Brain microvascular endothelial cell (primary cell): Measurements from ENCODE around the gene DIPK2B.

ENCODE experiments used
- DNase-seq: peaks from one replicate; pipeline ENCODE4 v3.0.0-alpha.2; 2020
- H3K27ac ChIP-seq: fragments of 250-450 bp; sonication (Bioruptor Pico); 2 replicates; pipeline ENCODE4 v1.5.1; 2020; ENCODE audit warnings: mild to moderate bottlenecking, moderate library complexity
- H3K27me3 ChIP-seq: fragments of 250-450 bp; sonication (Bioruptor Pico); replicated peaks from 2 replicates; pipeline ENCODE4 v1.5.1; 2020; ENCODE audit warnings: mild to moderate bottlenecking
- H3K36me3 ChIP-seq: fragments of 250-450 bp; sonication (Bioruptor Pico); replicated peaks from 2 replicates; pipeline ENCODE4 v1.5.1; 2020; ENCODE audit warnings: mild to moderate bottlenecking
- H3K4me3 ChIP-seq: 2 replicates; pipeline ENCODE4 v1.5.1; 2011; ENCODE audit warnings: low read depth, mild to moderate bottlenecking, control low read depth, low read length, moderate library complexity
- in situ Hi-C: cut with HindIII; loops from 2 replicates; pipeline ENCODE4 v1.10.0; 2017; ENCODE audit warnings: low sequenced_read_pairs, low pct_ligation_motif_present
- TF ChIP-seq, protein P1 (sequence below): IDR thresholded peaks from 2 replicates; pipeline ENCODE4 v1.5.1; 2011; ENCODE audit warnings: low read depth, mild to moderate bottlenecking, moderate library complexity, low read length, control low read depth, inconsistent platforms; ENCODE audit errors: missing control alignments

Gene DIPK2B

GRCh38 chrX:45230410-45230809, 29.7 kb upstream of the DIPK2B start:
- no peak for DNase-seq
- Histone ChIP-seq H3K36me3 (no peaks in the 10 kb centered on the region), H3K4me3 (no peak overlapping the region), H3K27ac (no peak overlapping the region), H3K27me3 (no peaks in the 10 kb centered on the region)
- in situ Hi-C loops, result no loop called here
- TF ChIP-seq, protein P1, sequence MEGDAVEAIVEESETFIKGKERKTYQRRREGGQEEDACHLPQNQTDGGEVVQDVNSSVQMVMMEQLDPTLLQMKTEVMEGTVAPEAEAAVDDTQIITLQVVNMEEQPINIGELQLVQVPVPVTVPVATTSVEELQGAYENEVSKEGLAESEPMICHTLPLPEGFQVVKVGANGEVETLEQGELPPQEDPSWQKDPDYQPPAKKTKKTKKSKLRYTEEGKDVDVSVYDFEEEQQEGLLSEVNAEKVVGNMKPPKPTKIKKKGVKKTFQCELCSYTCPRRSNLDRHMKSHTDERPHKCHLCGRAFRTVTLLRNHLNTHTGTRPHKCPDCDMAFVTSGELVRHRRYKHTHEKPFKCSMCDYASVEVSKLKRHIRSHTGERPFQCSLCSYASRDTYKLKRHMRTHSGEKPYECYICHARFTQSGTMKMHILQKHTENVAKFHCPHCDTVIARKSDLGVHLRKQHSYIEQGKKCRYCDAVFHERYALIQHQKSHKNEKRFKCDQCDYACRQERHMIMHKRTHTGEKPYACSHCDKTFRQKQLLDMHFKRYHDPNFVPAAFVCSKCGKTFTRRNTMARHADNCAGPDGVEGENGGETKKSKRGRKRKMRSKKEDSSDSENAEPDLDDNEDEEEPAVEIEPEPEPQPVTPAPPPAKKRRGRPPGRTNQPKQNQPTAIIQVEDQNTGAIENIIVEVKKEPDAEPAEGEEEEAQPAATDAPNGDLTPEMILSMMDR, result no peak

DNA sequence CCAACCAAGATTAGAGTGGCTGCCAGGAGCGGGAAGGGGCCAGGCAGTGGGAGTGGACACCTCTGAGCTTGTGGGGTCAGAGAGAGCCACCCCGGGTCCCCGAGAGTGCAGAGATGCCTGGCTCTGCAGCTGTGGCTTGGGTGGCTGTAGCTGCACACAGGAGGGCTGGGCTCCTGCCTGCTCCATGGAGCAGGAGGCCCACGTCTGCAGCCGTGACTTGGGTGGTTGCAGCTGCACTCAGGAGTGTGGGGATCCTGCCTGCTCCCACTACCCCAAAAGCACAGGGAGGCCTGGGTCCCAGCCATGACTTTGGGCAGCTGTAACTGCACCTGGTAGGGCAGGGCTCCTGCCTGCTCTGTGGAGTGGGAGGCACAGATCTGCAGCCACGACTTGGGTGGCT, 28.7 kb upstream of the DIPK2B start:
- DNase-seq, result no peak
- Histone ChIP-seq H3K27me3 (no peaks in the 10 kb centered on the region), H3K4me3 (no peak overlapping the region), H3K36me3 (no peaks in the 10 kb centered on the region), H3K27ac (no peak overlapping the region)
- TF ChIP-seq, protein P1, result no peak
- in situ Hi-C loops, result no loop called here

GRCh38 chrX:45228126-45228525, 27.4 kb upstream of the DIPK2B start:
- no peaks in the 10 kb centered on the region for H3K36me3 ChIP-seq
- in situ Hi-C loops, result no loop called here
- H3K4me3 ChIP-seq, result no peak overlapping the region
- H3K27me3 ChIP-seq, result no peaks in the 10 kb centered on the region
- TF ChIP-seq, protein P1, result no peak
- no peak for DNase-seq
- H3K27ac ChIP-seq, result no peak overlapping the region

DNA sequence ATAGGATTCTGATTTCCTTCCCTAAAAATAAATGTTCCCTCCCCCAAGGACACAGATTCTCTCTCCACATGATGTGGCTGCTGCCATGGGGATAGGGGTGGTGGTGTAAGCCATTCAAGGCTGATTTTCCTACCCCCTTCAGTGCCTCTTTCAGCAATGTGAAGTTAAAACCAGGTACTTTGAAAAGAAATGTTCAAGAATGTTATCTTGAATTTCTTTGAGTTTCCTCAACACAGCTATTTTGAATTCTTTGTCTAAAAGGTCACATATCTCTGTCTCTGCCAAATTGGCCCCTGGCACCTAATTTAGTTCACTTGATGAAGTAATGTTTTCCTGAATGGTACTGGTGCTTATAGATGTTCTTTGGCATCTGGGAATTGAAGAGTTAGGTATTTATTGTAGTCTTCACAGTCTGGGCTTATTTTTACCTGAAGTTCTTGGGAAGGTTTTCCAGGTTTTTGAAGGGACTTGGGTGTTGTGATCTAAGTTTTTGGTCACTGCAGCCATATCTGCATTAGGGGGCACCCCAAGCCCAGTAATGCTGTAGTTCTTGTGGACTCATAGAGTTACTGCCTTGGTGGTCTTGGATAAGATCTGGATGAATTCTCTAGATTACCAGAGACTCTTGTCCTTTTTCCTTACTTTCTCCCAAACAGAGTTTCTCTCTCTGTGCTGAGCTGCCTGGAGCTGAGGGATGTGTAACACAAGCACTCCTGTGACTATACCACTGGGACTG, 7.6 kb upstream of the DIPK2B start:
- H3K27me3 ChIP-seq, result no peaks in the 10 kb centered on the region
- DNase-seq, result no peak
- no peak overlapping the region for H3K27ac ChIP-seq
- H3K36me3 ChIP-seq, result no peaks in the 10 kb centered on the region
- TF ChIP-seq, protein P1, result peak; percentile 3
- in situ Hi-C loops, result no loop called here
- H3K4me3 ChIP-seq, result no peak overlapping the region

- Histone ChIP-seq H3K4me3 (no peak overlapping the region), H3K27ac (no peak overlapping the region), H3K27me3 (no peaks in the 10 kb centered on the region), H3K36me3 (no peaks in the 10 kb centered on the region)
- TF ChIP-seq, protein P1, result no peak
- in situ Hi-C loops, result no loop called here
- DNase-seq, result no peak
Observed at GRCh38 chrX:45202171-45202570, 1.5 kb upstream of the DIPK2B start.

GRCh38 chrX:45198706-45199105, 2.0 kb downstream of the DIPK2B start:
- Histone ChIP-seq H3K27me3 (no peaks in the 10 kb centered on the region), H3K27ac (no peak overlapping the region), H3K4me3 (no peak overlapping the region), H3K36me3 (no peaks in the 10 kb centered on the region)
- in situ Hi-C loops, result no loop called here
- no peak for DNase-seq
- TF ChIP-seq, protein P1, result no peak
